Esophagus (tissue), 2 donors: Measurements from ENCODE around the gene TYROBP. TPM values are rescaled to one million over a fixed set of nuclear protein-coding genes. Genes with fewer than 3 reads are reported as not detected.
A peak's percentile ranks its signal among the peaks of the same experiment; 100 is the strongest.

Experiments
- H3K27ac ChIP-seq, 2 donors: one replicate each; pipeline ENCODE4 v1.5.1; 2013; ENCODE audit warnings: low read depth in 2 of 2, mild to moderate bottlenecking in 2 of 2, inconsistent platforms in 1 of 2, low read length in 1 of 2, moderate library complexity in 1 of 2
- H3K27me3 ChIP-seq, 2 donors: one replicate each; pipeline ENCODE4 v1.6.1; 2013; ENCODE audit warnings: low read length in 2 of 2, control low read depth in 1 of 2, mild to moderate bottlenecking in 1 of 2; ENCODE audit not compliant: insufficient read depth in 2 of 2, control insufficient read depth in 1 of 2
- H3K36me3 ChIP-seq, 2 donors: one replicate each; pipeline ENCODE4 v1.6.1; 2013; ENCODE audit warnings: low read length in 1 of 2; ENCODE audit not compliant: control insufficient read depth in 2 of 2, insufficient read depth in 2 of 2
- H3K4me1 ChIP-seq, 2 donors: one replicate each; pipeline ENCODE4 v1.6.1; 2013; ENCODE audit warnings: low read length in 1 of 2; ENCODE audit not compliant: control insufficient read depth in 2 of 2, insufficient read depth in 2 of 2
- H3K4me3 ChIP-seq, 2 donors: one replicate each; pipeline ENCODE4 v1.5.1; 2013; ENCODE audit warnings: low read length in 2 of 2, mild to moderate bottlenecking in 2 of 2, low read depth in 1 of 2, moderate library complexity in 1 of 2
- H3K9me3 ChIP-seq, 2 donors: one replicate each; pipeline ENCODE4 v1.6.1; 2013; ENCODE audit warnings: mild to moderate bottlenecking in 2 of 2, low read depth in 1 of 2, low read length in 1 of 2, moderate library complexity in 1 of 2; ENCODE audit not compliant: control insufficient read depth in 2 of 2, insufficient read depth in 1 of 2
- WGBS, 2 donors: extraction: QIAGEN DNeasy Blood & Tissue Kit; methylation state at CpG; one replicate each; pipeline ENCODE4 v1.1.7; 2013; 5-methylcytosine and 5-hydroxymethylcytosine counted together
- polyA plus RNA-seq, 2 donors: library from polyadenylated mRNA; stranded (reverse); fragments of 200-250 nt; gene quantifications; one replicate each; pipeline ENCODE4 v1.2.3, GENCODE V29; 2013
- donor health status: healthy with polysubstance abuse.
- donor health status: Bipolar disorder and iron deficiency.

The TYROBP gene
- polyA plus RNA-seq, 2 donors: 16.7 to 26.8 TPM

GRCh38 chr19:35902870-35903475 lies 5.1 kb downstream of the TYROBP start:
- Histone ChIP-seq H3K27me3 (no peaks in the 10 kb centered on the region), H3K27ac (peak overlapping the region; percentile 67 to 76), H3K36me3 (no peaks in the 10 kb centered on the region), H3K9me3 (no peaks in the 10 kb centered on the region), H3K4me3 (peak overlapping the region in 1 of 2 donors; percentile 24), H3K4me1 (no peaks in the 10 kb centered on the region)
- 60 to 73% methylated on average over 10 of the region's 10 CpGs for WGBS, 2 donors

DNA sequence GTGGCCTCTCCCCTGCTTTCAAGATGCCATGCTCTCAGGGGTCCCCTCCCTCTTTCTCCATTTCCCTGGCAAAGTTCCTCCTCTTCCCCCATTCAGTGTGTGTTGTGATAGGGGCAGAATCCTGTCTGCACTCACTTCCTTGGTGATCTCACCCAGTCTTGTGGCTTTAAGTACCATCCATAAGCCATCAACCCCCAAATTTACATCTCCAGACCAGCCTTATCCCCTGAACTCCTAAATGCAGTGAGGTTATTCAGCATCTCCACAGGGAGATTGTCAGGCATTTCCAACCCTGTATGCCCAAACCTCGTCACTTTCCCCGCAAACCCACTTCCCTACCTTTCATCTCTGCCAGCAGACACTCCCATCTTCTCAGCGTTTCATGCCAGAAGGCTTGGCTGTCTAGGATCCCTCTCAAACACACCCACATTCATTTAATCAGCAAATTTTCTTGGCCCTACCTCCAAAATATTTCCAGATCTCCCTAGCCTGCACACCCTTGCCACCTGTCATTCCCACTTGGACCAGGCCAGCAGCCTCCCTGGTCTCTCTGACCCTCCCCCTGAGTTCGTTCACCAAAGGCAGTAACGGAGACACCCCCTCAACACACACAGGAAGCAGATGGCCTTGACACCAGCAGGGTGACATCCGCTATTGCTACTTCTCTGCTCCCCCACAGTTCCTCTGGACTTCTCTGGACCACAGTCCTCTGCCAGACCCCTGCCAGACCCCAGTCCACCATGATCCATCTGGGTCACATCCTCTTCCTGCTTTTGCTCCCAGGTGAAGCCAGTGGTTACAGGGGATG lies 6.0 kb downstream of the TYROBP start, which contains the start of gene HCST:
TSS of gene HCST (plus strand) at position 676 of the 808 bp plus-strand sequence. CDS start at position 741, 65 bp downstream.
- 39% methylated on average over 6 of the region's 6 CpGs for WGBS, 2 donors
- Histone ChIP-seq H3K36me3 (peaks cover 0 to 4% of the 10 kb centered on the region in 2 donors), H3K4me3 (peak within 1 kb of the TSS; percentile 5 to 33), H3K27me3 (no peaks in the 10 kb centered on the region), H3K4me1 (peaks cover 0 to 4% of the 10 kb centered on the region in 2 donors), H3K9me3 (no peaks in the 10 kb centered on the region), H3K27ac (peak within 1 kb of the TSS; percentile 67 to 76)

GRCh38 chr19:35901055-35901644 lies 6.9 kb downstream of the TYROBP start:
- Histone ChIP-seq H3K4me1 (peaks cover 0 to 4% of the 10 kb centered on the region in 2 donors), H3K4me3 (peak overlapping the region in 1 of 2 donors; percentile 54)
- 59 to 62% methylated on average over 2 of the region's 2 CpGs for WGBS, 2 donors

GRCh38 chr19:35899547-35900214 lies 8.4 kb downstream of the TYROBP start:
- 0 to 1% methylated on average over 29 to 41 of the region's 43 CpGs for WGBS, 2 donors
- Histone ChIP-seq H3K4me1 (peaks cover 0 to 4% of the 10 kb centered on the region in 2 donors), H3K27me3 (no peaks in the 10 kb centered on the region)

More at GRCh38 chr19:35901055-35901644, 6.9 kb downstream of the TYROBP start:
- Histone ChIP-seq H3K36me3 (peaks cover 0 to 10% of the 10 kb centered on the region in 2 donors), H3K27ac (peak overlapping the region; percentile 66 to 82), H3K9me3 (no peaks in the 10 kb centered on the region), H3K27me3 (no peaks in the 10 kb centered on the region)

GRCh38 chr19:35898499-35898809 lies 9.6 kb downstream of the TYROBP start:
- 5 to 6% methylated on average over 17 of the region's 17 CpGs for WGBS, 2 donors
- peak overlapping the region; percentile 74 to 82 for H3K27ac ChIP-seq
- no peaks in the 10 kb centered on the region for H3K27me3 ChIP-seq
- H3K4me1 ChIP-seq: peaks cover 0 to 4% of the 10 kb centered on the region in 2 donors
- H3K4me3 ChIP-seq: peak overlapping the region; percentile 54 to 61
- no peaks in the 10 kb centered on the region for H3K9me3 ChIP-seq
- peaks cover 0 to 15% of the 10 kb centered on the region in 2 donors for H3K36me3 ChIP-seq

More at GRCh38 chr19:35899547-35900214, 8.4 kb downstream of the TYROBP start:
- Histone ChIP-seq H3K9me3 (no peaks in the 10 kb centered on the region), H3K4me3 (peak overlapping the region; percentile 54 to 61), H3K36me3 (peaks cover 0 to 15% of the 10 kb centered on the region in 2 donors), H3K27ac (peak overlapping the region; percentile 74 to 82)

DNA sequence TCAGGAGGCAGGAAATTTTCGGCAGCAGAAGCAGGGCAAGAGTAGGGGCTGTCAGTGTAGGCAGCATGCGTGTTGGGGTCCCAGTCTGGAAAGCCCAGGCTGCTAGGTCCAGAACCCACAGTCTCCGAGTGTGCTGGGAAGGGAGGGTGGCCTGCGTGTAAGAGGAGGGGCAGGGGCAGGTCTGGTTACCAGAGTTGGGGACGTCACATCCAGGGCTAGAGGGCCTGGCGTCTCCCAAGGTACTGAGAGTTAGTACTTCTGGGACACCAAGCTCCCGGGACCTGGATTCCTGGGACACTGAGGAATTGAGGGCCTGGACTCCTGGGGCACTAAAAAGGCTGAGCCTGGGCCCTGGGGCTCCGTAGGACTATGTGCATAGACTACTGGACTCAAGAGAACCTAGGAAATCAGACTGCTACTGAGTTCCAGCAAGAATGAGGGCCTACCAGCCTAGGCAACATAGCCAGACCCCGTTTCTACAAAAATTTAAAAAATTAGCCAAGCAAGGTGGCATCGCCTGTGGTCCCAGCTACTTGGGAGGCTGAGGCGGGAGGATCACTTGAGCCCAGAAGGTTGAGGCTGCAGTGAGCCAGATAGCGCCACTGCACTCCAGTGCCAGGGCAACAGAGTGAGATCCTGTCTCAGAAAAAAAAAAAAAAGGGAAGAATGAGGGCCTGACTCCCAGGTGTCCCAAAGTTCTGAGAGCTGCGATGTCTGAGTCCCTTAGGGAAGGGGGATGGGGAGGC lies 10.2 kb downstream of the TYROBP start:
- Histone ChIP-seq H3K4me3 (peak overlapping the region; percentile 54 to 61), H3K27ac (peak overlapping the region; percentile 74 to 82), H3K36me3 (peaks cover 0 to 15% of the 10 kb centered on the region in 2 donors), H3K9me3 (no peaks in the 10 kb centered on the region), H3K27me3 (no peaks in the 10 kb centered on the region), H3K4me1 (peaks cover 0 to 4% of the 10 kb centered on the region in 2 donors)
- 89% methylated on average over 13 of the region's 13 CpGs for WGBS, 2 donors

DNA sequence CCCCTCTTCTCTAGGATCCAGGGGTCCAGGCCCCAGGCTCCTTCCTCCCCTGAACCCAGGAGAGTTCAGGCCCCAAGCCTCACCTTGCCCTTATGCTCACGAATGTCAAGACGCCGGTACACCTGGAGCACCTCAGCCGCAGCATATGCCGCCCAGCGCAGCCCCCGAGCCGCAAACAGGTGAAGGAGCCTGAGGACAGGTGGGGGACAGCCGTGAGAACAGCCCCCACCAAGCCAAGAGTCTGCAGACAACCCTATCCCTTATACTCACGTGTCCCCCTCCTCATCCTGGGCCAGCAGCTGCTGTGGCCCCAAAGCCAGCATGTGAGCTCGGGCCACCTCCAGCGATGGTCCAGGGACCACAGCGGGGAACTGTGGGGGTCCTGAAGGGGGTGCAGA lies 11.5 kb downstream of the TYROBP start:
- no peak overlapping the region for H3K4me3 ChIP-seq
- H3K27ac ChIP-seq: no peak overlapping the region
- H3K27me3 ChIP-seq: no peaks in the 10 kb centered on the region
- WGBS, 2 donors: 95% methylated on average over 13 of the region's 13 CpGs
- no peaks in the 10 kb centered on the region for H3K9me3 ChIP-seq
- H3K36me3 ChIP-seq: peaks cover 0 to 15% of the 10 kb centered on the region in 2 donors
- H3K4me1 ChIP-seq: peaks cover 0 to 4% of the 10 kb centered on the region in 2 donors

DNA sequence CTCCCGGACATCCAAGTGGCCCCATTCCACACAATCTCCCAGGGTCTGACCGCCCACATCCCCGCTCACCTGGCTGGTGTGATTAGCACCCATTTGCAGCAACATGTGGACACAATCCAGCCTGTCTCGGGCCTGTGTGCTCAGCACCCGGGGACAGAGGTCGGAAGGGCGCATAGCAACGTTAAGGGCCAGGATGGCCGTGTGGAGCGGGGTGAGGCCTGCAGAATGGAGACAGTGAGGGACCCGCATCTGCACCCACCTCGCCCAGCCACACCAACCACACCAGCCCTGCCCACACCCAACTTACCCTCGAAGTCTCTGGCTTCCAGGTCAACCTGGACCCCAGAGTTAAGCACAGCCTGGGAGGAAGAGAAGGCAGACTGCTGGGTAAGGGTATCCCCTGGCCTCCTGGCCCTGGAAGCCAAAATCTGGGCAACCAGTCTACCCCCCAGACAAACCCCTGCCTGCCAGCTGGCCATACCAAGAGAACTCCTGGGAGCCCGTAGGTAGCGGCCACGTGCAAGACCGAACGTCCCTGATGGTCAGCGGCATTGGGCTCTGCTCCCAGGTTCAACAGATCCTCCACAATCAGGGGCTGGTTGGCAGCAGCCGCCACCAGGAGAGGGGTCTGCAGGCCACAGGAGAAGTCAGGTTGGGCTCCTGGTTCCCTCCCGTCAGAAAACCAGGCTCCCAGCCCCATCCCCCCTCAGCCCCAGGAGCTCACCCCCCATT lies 12.0 kb downstream of the TYROBP start:
- Histone ChIP-seq H3K4me1 (peaks cover 0 to 4% of the 10 kb centered on the region in 2 donors), H3K9me3 (no peaks in the 10 kb centered on the region), H3K36me3 (peaks cover 0 to 15% of the 10 kb centered on the region in 2 donors), H3K27ac (no peak overlapping the region), H3K27me3 (no peaks in the 10 kb centered on the region), H3K4me3 (no peak overlapping the region)
- WGBS, 2 donors: 91 to 92% methylated on average over 20 to 21 of the region's 21 CpGs
